ENCODE measurements around the gene SLC22A12.

Gene SLC22A12

DNA sequence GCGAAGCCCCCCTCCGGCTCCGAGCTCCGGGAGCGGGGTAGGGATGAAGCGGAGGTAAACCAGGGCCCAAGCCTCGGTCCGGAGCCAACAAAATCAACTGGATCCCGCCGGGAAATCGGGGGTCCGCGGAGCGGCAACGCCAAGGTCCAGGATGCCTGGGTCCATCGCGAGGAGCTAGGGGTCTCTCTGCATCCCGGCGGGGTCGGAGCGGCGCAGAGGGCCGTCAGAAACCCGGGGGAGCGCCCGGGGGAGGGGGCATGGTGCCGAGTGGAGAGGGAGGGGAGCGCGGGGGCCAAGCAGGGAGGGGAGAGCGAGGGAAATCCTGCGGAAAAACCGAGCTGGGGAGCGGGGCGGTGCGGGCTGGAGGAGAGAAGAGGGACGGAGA lies 51.8 kb downstream of the SLC22A12 start:
- TF ChIP-seq, protein P1, sequence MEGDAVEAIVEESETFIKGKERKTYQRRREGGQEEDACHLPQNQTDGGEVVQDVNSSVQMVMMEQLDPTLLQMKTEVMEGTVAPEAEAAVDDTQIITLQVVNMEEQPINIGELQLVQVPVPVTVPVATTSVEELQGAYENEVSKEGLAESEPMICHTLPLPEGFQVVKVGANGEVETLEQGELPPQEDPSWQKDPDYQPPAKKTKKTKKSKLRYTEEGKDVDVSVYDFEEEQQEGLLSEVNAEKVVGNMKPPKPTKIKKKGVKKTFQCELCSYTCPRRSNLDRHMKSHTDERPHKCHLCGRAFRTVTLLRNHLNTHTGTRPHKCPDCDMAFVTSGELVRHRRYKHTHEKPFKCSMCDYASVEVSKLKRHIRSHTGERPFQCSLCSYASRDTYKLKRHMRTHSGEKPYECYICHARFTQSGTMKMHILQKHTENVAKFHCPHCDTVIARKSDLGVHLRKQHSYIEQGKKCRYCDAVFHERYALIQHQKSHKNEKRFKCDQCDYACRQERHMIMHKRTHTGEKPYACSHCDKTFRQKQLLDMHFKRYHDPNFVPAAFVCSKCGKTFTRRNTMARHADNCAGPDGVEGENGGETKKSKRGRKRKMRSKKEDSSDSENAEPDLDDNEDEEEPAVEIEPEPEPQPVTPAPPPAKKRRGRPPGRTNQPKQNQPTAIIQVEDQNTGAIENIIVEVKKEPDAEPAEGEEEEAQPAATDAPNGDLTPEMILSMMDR (conservative IDR thresholded peaks at IDR 0.05; ENCODE audit: low read depth, low read length): no peak
- H3K4me3 ChIP-seq (ENCODE audit: low read length): no peak overlapping the region
- no peak for DNase-seq (ENCODE audit: low read depth)

DNA sequence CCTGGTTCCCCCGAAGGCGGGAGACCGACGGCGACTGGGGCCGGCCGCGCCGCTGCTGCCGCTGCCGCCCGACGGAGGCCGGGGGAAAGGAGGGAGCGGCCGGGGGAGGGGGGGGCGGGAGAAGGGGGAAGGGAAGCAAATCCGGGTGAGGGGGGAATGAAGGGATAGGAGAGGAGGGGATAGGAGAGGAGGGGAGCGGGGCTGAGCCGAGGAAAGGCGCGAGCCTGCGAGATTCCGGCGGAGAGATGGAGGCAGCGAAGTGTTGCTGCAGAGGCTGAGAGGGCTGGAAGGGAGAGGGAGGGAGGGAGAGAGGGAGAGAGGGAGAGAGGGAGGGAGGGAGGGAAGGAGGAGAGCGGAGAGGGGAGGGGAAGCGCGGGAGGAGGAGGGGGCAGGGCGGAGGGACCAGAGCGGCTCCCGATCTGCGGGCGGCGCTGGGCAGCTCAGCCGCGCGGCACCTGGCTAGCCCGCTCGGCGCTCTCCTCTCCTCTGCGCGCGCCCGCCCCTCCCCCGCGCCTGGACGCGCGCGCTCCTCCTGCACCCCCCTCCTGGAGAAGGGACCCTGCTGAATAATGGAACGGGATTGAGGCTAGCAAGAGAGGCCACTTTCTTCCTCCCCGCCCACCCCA lies 52.3 kb downstream of the SLC22A12 start:
- H3K4me3 ChIP-seq (ENCODE audit: low read length): no peak overlapping the region
- TF ChIP-seq, protein P1 (conservative IDR thresholded peaks at IDR 0.05; ENCODE audit: low read depth, low read length): no peak
- DNase-seq (ENCODE audit: low read depth): no peak

DNA sequence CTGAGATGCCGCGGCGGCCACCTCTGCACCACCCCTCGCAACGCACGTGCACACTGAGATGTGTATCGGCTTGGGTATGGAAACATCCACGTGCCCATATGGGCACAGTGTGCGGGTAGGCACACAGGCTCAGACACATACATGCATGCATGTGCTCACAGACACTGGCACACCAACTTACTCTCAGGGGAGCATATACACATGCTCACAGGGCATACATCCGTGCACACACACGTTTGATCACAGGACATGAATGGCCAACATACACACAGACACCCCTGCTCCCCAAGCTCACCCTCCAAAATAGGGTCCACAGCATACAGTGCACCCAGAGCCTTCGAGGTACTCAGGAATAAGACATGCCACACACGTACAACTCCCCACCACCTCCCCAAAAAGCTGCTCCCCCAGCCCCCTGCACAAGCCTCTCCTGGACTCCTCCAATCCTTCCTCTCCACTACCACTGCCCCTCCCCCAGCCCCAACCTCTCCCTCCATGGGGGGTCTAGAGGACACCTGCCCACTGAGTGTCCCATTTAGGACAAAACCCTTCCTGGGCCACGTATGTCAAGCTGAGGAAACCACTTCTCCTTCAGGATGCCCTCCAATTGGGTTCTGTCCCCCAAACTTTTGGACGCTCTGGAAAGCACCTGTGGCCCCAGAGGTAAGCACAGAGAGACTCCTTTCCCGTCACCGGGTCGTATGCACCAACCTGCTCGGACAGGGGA lies 53.1 kb downstream of the SLC22A12 start:
- DNase-seq (ENCODE audit: low read depth): no peak
- TF ChIP-seq, protein P1 (conservative IDR thresholded peaks at IDR 0.05; ENCODE audit: low read depth, low read length): no peak
- no peak overlapping the region for H3K4me3 ChIP-seq (ENCODE audit: low read length)

DNA sequence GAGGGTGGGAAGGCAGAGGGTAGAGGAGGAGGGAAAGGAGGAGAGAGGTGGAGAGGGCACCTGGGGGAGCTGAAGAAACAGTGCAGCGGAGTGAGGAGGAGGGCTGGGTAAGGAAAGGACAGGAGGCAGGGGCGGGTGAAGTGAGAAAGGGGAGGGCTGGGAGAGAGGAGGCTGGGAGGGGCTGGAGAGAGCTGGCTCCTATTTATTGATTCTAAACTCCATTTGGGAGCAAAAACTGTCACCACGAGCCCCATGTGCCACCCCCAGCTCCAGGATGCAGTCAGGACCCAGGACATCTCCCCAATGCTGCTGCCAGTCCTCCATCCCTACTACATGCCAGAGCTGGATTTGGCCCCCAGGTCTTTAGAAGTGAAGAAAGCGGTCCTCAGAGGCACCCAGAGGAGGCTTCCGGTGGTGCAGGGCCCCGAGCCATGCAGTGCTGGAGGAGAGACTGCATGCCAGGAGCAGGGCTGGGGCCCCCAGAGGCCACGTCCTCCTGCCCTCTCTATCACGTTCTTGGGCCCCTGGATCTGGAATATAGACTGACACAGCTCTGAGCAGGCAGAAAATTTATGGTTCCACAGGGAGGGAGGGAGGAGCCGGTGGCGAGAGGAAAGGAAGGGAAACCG lies 53.7 kb downstream of the SLC22A12 start:
- H3K4me3 ChIP-seq (ENCODE audit: low read length): no peak overlapping the region
- TF ChIP-seq, protein P1 (conservative IDR thresholded peaks at IDR 0.05; ENCODE audit: low read depth, low read length): peak; percentile 29
- no peak for DNase-seq (ENCODE audit: low read depth)

DNA sequence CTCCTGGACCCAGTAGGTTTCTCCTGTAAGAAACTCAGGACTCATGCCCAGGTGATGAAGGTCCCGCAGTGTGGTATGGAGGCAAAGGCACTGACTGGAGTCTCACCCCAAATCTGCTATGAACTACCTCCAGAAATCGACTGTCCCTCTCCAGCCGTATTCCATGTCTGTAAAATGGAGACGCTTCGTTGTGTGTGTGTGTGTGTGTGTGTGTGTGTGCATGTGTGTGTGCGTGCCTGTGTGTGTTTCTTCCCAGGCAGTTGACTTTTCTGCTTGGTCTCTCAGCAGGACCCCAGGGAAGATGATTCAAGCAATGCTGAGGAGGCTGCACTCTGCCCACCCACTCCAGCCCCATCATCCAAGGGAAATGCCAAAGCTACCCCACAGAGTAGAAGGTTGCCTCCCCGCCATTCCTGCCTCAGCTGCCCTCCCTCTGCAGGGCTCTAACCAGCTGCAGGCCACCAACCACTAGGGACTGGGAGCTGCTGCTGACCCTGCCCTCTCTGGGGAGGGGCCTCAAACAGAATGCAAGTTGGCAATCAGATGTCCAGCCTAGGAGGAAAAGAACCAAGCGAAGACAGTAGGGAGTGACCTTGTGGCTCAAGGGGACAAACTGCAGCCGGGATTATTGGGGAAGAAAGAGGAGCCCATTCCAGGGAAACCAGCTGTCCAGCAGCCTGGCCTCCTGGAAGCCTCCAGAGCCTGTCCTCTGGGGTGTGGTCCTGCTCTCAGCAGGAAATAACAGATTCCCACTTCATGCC lies 56.2 kb downstream of the SLC22A12 start:
- no peak for DNase-seq (ENCODE audit: low read depth)
- H3K4me3 ChIP-seq (ENCODE audit: low read length): no peak overlapping the region
- TF ChIP-seq, protein P1 (conservative IDR thresholded peaks at IDR 0.05; ENCODE audit: low read depth, low read length): no peak

DNA sequence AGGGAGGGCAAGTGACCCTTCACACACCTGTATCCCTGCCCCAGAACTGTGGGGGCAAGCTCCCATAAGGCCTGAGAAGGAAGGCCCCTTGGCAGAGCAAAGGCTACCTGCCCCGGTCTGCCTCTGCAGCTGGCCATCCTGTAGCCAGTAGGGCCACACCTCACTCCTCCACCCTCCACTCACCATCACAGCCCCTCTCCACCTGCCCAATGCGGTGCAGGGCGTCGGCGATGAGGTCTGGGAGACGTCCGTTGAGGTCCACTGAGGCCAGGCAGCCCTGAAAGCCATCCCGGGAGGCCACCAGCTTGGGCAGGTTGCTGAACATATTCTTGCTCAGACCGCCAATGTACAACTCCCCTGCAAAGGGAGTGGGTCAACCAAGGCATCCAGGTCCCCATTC lies 57.5 kb downstream of the SLC22A12 start:
- no peak for DNase-seq (ENCODE audit: low read depth)
- TF ChIP-seq, protein P1 (conservative IDR thresholded peaks at IDR 0.05; ENCODE audit: low read depth, low read length): no peak
- H3K4me3 ChIP-seq (ENCODE audit: low read length): no peak overlapping the region
